DMS79 treated with DMSO at 0.1 percent for 48 hours (cell line): Measurements from ENCODE around the gene CCDC18.
A peak's percentile ranks its signal among the peaks of the same experiment; 100 is the strongest.
"Not testable (repeated sequence)": the region's sequence is repeated elsewhere in the genome, so short reads cannot be mapped to it uniquely, and the experiment has no call there.

Source experiments
- DNase-seq: peaks from one replicate; lab custom pipeline; 2025; lab: John Stamatoyannopoulos, UW

The CCDC18 gene

GRCh38 chr1:93177991-93178390, 2.5 kb upstream of the CCDC18 start:
- no peak for DNase-seq

- no peak for DNase-seq
Observed at GRCh38 chr1:93178418-93178817, 2.1 kb upstream of the CCDC18 start.

- peak; percentile 94 for DNase-seq
Observed at GRCh38 chr1:93179886-93180722, 420 bp upstream of the CCDC18 start, which contains the start of gene TMED5. Gene TMED5 (minus strand): TSS chr1:93180413. CDS start chr1:93180242, 171 bp downstream.

GRCh38 chr1:93186667-93187066, 6.1 kb downstream of the CCDC18 start:
- DNase-seq: no peak

GRCh38 chr1:93190432-93190831, 9.9 kb downstream of the CCDC18 start:
- no peak for DNase-seq

- DNase-seq: no peak
Observed at GRCh38 chr1:93194231-93194990, 13.9 kb downstream of the CCDC18 start.

- DNase-seq: no peak
Observed at GRCh38 chr1:93196591-93196990, 16.1 kb downstream of the CCDC18 start.

- DNase-seq: no peak
Observed at GRCh38 chr1:93199150-93199549, 18.6 kb downstream of the CCDC18 start.

- DNase-seq: no peak
Observed at GRCh38 chr1:93200086-93200620, 19.6 kb downstream of the CCDC18 start.

GRCh38 chr1:93200714-93201113, 20.2 kb downstream of the CCDC18 start:
- DNase-seq: no peak

- no peak for DNase-seq
Observed at GRCh38 chr1:93205892-93206566, 25.5 kb downstream of the CCDC18 start.

GRCh38 chr1:93206567-93206954, 26.0 kb downstream of the CCDC18 start:
- DNase-seq: no peak

GRCh38 chr1:93207211-93207610, 26.7 kb downstream of the CCDC18 start:
- no peak for DNase-seq

- no peak for DNase-seq
Observed at GRCh38 chr1:93215322-93215721, 34.8 kb downstream of the CCDC18 start.

- DNase-seq: no peak
Observed at GRCh38 chr1:93219443-93219842, 38.9 kb downstream of the CCDC18 start.

GRCh38 chr1:93220716-93221115, 40.2 kb downstream of the CCDC18 start:
- DNase-seq: not testable (repeated sequence)

- no peak for DNase-seq
Observed at GRCh38 chr1:93221913-93222312, 41.4 kb downstream of the CCDC18 start.

GRCh38 chr1:93223023-93223675, 42.6 kb downstream of the CCDC18 start:
- no peak for DNase-seq

- DNase-seq: no peak
Observed at GRCh38 chr1:93235261-93235660, 54.7 kb downstream of the CCDC18 start.

GRCh38 chr1:93237021-93237420, 56.5 kb downstream of the CCDC18 start:
- no peak for DNase-seq

- DNase-seq: no peak
Observed at GRCh38 chr1:93238425-93238824, 57.9 kb downstream of the CCDC18 start.

- no peak for DNase-seq
Observed at GRCh38 chr1:93239863-93240262, 59.3 kb downstream of the CCDC18 start.
